HG02571 (cell line): Measurements from ENCODE around the gene COL9A3.

Experiments
- ATAC-seq: cut with Tn5 transposase; IDR thresholded peaks from one replicate; pipeline ENCODE4 v1.9.1; 2021; ENCODE audit warnings: mild to moderate bottlenecking, moderate library complexity; ENCODE audit not compliant: unreplicated experiment

The COL9A3 gene

GRCh38 chr20:62809530-62810428, 7.1 kb upstream of the COL9A3 start:
- no peak for ATAC-seq

GRCh38 chr20:62811320-62811719, 5.5 kb upstream of the COL9A3 start:
- ATAC-seq, result no peak

- no peak for ATAC-seq
Measured at GRCh38 chr20:62811720-62812119, 5.1 kb upstream of the COL9A3 start.

GRCh38 chr20:62812181-62812906, 4.5 kb upstream of the COL9A3 start:
- no peak for ATAC-seq

- ATAC-seq, result no peak
Measured at GRCh38 chr20:62812907-62813200, 4.0 kb upstream of the COL9A3 start.

GRCh38 chr20:62813588-62813987, 3.3 kb upstream of the COL9A3 start:
- ATAC-seq, result no peak

- no peak for ATAC-seq
Measured at GRCh38 chr20:62814060-62814708, 2.7 kb upstream of the COL9A3 start.

GRCh38 chr20:62814709-62815065, 2.2 kb upstream of the COL9A3 start:
- no peak for ATAC-seq

GRCh38 chr20:62815066-62815991, 1.5 kb upstream of the COL9A3 start:
- no peak for ATAC-seq

GRCh38 chr20:62816031-62816883, 593 bp upstream of the COL9A3 start:
- ATAC-seq, result no peak

- ATAC-seq, result no peak
Measured at GRCh38 chr20:62817975-62818591, 1.2 kb downstream of the COL9A3 start.

GRCh38 chr20:62818592-62819493, 2.0 kb downstream of the COL9A3 start:
- no peak for ATAC-seq

- no peak for ATAC-seq
Measured at GRCh38 chr20:62819494-62820174, 2.8 kb downstream of the COL9A3 start.

GRCh38 chr20:62820208-62820961, 3.5 kb downstream of the COL9A3 start:
- no peak for ATAC-seq

GRCh38 chr20:62820962-62821725, 4.3 kb downstream of the COL9A3 start:
- no peak for ATAC-seq

GRCh38 chr20:62821726-62822210, 4.9 kb downstream of the COL9A3 start:
- no peak for ATAC-seq
